ENCODE results near the gene IFRD1. TPM values are rescaled to one million over a fixed set of nuclear protein-coding genes. Genes with fewer than 3 reads are reported as not detected.

Gene IFRD1
- total RNA-seq, 3 donors from 2014 or later (not counting 1 experiment from before 2014, with no cell fraction given) = 244 to 278 (median 261) TPM

- Mint-ChIP-seq H3K27me3 (ENCODE audit: low read depth in 2 of 2) (no peaks in the 10 kb centered on the region), H3K4me1 (peaks cover 36 to 38% of the 10 kb centered on the region in 2 donors), H3K4me3 (peak overlapping the region; percentile 99), H3K36me3 (no peaks in the 10 kb centered on the region), H3K9me3 (no peaks in the 10 kb centered on the region), H3K27ac (peak overlapping the region; percentile 99)
- Histone ChIP-seq H3K27me3 (ENCODE audit: control insufficient read depth, insufficient read depth, low read length) (no peaks in the 10 kb centered on the region), H3K36me3 (ENCODE audit: control insufficient read depth, insufficient read depth, low read length) (no peaks in the 10 kb centered on the region), H3K27ac (ENCODE audit: low read length) (no peak overlapping the region), H3K9me3 (ENCODE audit: control insufficient read depth, insufficient read depth, low read length) (no peaks in the 10 kb centered on the region), H3K4me3 (ENCODE audit: low read length) (no peak overlapping the region), H3K4me1 (ENCODE audit: control insufficient read depth, insufficient read depth, low read length) (peaks cover 17% of the 10 kb centered on the region)
- TF ChIP-seq, protein P1, sequence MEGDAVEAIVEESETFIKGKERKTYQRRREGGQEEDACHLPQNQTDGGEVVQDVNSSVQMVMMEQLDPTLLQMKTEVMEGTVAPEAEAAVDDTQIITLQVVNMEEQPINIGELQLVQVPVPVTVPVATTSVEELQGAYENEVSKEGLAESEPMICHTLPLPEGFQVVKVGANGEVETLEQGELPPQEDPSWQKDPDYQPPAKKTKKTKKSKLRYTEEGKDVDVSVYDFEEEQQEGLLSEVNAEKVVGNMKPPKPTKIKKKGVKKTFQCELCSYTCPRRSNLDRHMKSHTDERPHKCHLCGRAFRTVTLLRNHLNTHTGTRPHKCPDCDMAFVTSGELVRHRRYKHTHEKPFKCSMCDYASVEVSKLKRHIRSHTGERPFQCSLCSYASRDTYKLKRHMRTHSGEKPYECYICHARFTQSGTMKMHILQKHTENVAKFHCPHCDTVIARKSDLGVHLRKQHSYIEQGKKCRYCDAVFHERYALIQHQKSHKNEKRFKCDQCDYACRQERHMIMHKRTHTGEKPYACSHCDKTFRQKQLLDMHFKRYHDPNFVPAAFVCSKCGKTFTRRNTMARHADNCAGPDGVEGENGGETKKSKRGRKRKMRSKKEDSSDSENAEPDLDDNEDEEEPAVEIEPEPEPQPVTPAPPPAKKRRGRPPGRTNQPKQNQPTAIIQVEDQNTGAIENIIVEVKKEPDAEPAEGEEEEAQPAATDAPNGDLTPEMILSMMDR (IDR thresholded peaks at IDR 0.05) = no peak
- intact Hi-C loops (cut with micrococcal nuclease) = no loop called here
- ATAC-seq = no peak
- peak in 1 of 2 donors; percentile 56 for DNase-seq
- WGBS (ENCODE audit: insufficient coverage) = 74% methylated on average over 3 of the region's 5 CpGs
These were observed 907 bp upstream of the IFRD1 start for GRCh38 chr7:112449353-112449752.

GRCh38 chr7:112450807-112451761 lies 824 bp downstream of the IFRD1 start:
- Mint-ChIP-seq H3K4me3 (peak overlapping the region; percentile 99), H3K27me3 (ENCODE audit: low read depth in 2 of 2) (no peaks in the 10 kb centered on the region), H3K4me1 (peaks cover 36 to 38% of the 10 kb centered on the region in 2 donors), H3K9me3 (no peaks in the 10 kb centered on the region), H3K27ac (peak overlapping the region; percentile 99), H3K36me3 (no peaks in the 10 kb centered on the region)
- 2% methylated on average over 57 of the region's 57 CpGs for WGBS (ENCODE audit: insufficient coverage)
- peak; percentile 81 to 92 (median 81) for ATAC-seq
- H3K4me3 ChIP-seq (ENCODE audit: low read length) = peak overlapping the region; percentile 90
- peaks cover 17% of the 10 kb centered on the region for H3K4me1 ChIP-seq (ENCODE audit: control insufficient read depth, insufficient read depth, low read length)
- peak; percentile 82 to 94 for DNase-seq
- H3K9me3 ChIP-seq (ENCODE audit: control insufficient read depth, insufficient read depth, low read length) = no peaks in the 10 kb centered on the region
- TF ChIP-seq, protein P1 (IDR thresholded peaks at IDR 0.05) = no peak
- peaks cover 4% of the 10 kb centered on the region for H3K36me3 ChIP-seq (ENCODE audit: control insufficient read depth, insufficient read depth, low read length)
- no peaks in the 10 kb centered on the region for H3K27me3 ChIP-seq (ENCODE audit: control insufficient read depth, insufficient read depth, low read length)
- peak overlapping the region; percentile 97 for H3K27ac ChIP-seq (ENCODE audit: low read length)
- intact Hi-C loops (cut with micrococcal nuclease) = loop anchor here (1.0 to 5.0 kb wide), 6 partner anchors 60 to 889 kb away; partner anchors contain the start of genes DOCK4, IMMP2L, SMIM30 and TMEM168

- Histone ChIP-seq H3K4me3 (ENCODE audit: low read length) (no peak overlapping the region), H3K27me3 (ENCODE audit: control insufficient read depth, insufficient read depth, low read length) (no peaks in the 10 kb centered on the region), H3K36me3 (ENCODE audit: control insufficient read depth, insufficient read depth, low read length) (peaks cover 15% of the 10 kb centered on the region), H3K27ac (ENCODE audit: low read length) (no peak overlapping the region), H3K4me1 (ENCODE audit: control insufficient read depth, insufficient read depth, low read length) (peaks cover 17% of the 10 kb centered on the region), H3K9me3 (ENCODE audit: control insufficient read depth, insufficient read depth, low read length) (no peaks in the 10 kb centered on the region)
- no peaks in the 10 kb centered on the region for H3K9me3 Mint-ChIP-seq
- H3K27me3 Mint-ChIP-seq (ENCODE audit: low read depth in 2 of 2) = no peaks in the 10 kb centered on the region
- peaks cover 33 to 36% of the 10 kb centered on the region in 2 donors for H3K4me1 Mint-ChIP-seq
- TF ChIP-seq, protein P1 (IDR thresholded peaks at IDR 0.05) = no peak
- 68% methylated on average over 5 of the region's 7 CpGs for WGBS (ENCODE audit: insufficient coverage)
- no peaks in the 10 kb centered on the region for H3K36me3 Mint-ChIP-seq
- DNase-seq = no peak
- no peak for ATAC-seq
- H3K4me3 Mint-ChIP-seq = peak overlapping the region; percentile 99
- peak overlapping the region; percentile 99 for H3K27ac Mint-ChIP-seq
- intact Hi-C loops (cut with micrococcal nuclease) = loop anchor here (5.0 kb wide), 1 partner anchor 890 kb away; the partner anchor contains the start of gene IMMP2L
These were observed 2.0 kb downstream of the IFRD1 start for GRCh38 chr7:112452102-112452888.

All from natural killer cell (primary cell).